HCT116 (cell line): ENCODE data around the gene DOK7. TPM values are rescaled to one million over a fixed set of nuclear protein-coding genes. Genes with fewer than 3 reads are reported as not detected.

Source experiments
- ATAC-seq: fragments of 200-7000 bp; cut with Tn5 transposase; 2 replicates; pipeline ENCODE4 v1.9.1; 2020; ENCODE audit warnings: mild to moderate bottlenecking, moderate library complexity
- BruUV-seq: library from RNA; stranded (reverse); fragments of 400-500 nt; replicated peaks from 2 replicates; lab custom pipeline; 2021; lab: Mats Ljungman, UMichigan
- CTCF ChIA-PET: fragments of 300-600 bp; sonication (Branson Sonifier 250); formaldehyde crosslinking; loops from one replicate; lab custom pipeline; 2021; ENCODE audit warnings: antibody characterized with exemption; lab: Charles Lee
- POLR2A ChIA-PET: fragments of 300-600, 350-600 bp; sonication (Branson Sonifier 250); formaldehyde crosslinking; loops from one replicate; lab custom pipeline; 2021; ENCODE audit warnings: antibody characterized with exemption; lab: Charles Lee
- RAD21 ChIA-PET, 2 experiments: fragments of 300-600 bp; sonication (Branson Sonifier 250); formaldehyde crosslinking; loops; one replicate each; lab custom pipeline; 2023; ENCODE audit warnings: low total read pairs in 2 of 2; ENCODE audit not compliant: uncharacterized antibody in 2 of 2, unreplicated experiment in 2 of 2, low non-redundant PET in 1 of 2; lab: Charles Lee
- DNase-seq: peaks from one replicate; pipeline ENCODE4 v3.0.0-alpha.2; 2010; ENCODE audit warnings: low read depth, low spot score
- H2AFZ ChIP-seq: fragments of 200-600 bp; shearing (Covaris generic), sonication (generic); 2 replicates; pipeline ENCODE4 v1.6.1; 2017; ENCODE audit warnings: low read depth, mixed run types, mixed read lengths, antibody characterized with exemption, low read length; ENCODE audit not compliant: poor library complexity, severe bottlenecking
- H3K27ac ChIP-seq: 2 replicates; pipeline ENCODE4 v1.5.1; 2012; ENCODE audit warnings: low read depth, low read length
- H3K27me3 ChIP-seq: fragments of 200-600 bp; sonication (generic); 2 replicates; pipeline ENCODE4 v1.6.1; 2016; ENCODE audit warnings: mixed run types, low read length, mixed read lengths; ENCODE audit not compliant: insufficient read depth
- H3K36me3 ChIP-seq, 2 experiments: fragments of 200-500 bp in 1 of 2; fragments of 200-600 bp in 1 of 2; sonication (Bioruptor generic) in 1 of 2; sonication (generic) in 1 of 2; 2 replicates each; pipeline versions ENCODE4 v1.5.1 to v1.6.1; 2014 to 2016; ENCODE audit warnings: low read length in 2 of 2, inconsistent platforms in 1 of 2, mixed read lengths in 1 of 2, mixed run types in 1 of 2; ENCODE audit not compliant: insufficient read depth in 2 of 2, control insufficient read depth in 1 of 2
- H3K4me1 ChIP-seq, 2 experiments: fragments of 200-600 bp in 1 of 2; sonication (generic) in 1 of 2; 2 replicates each; pipeline versions ENCODE4 v1.5.1 to v1.6.1; 2012 to 2017; ENCODE audit warnings: low read length in 2 of 2, inconsistent platforms in 1 of 2, mild to moderate bottlenecking in 1 of 2, mixed read lengths in 1 of 2, mixed run types in 1 of 2, moderate library complexity in 1 of 2; ENCODE audit not compliant: insufficient read depth in 2 of 2, control insufficient read depth in 1 of 2
- H3K4me2 ChIP-seq: fragments of 200-600 bp; sonication (generic); 2 replicates; pipeline ENCODE4 v1.6.1; 2017; ENCODE audit warnings: mixed run types, low read length, mixed read lengths
- H3K4me3 ChIP-seq, 2 experiments: fragments of 200-600 bp in 1 of 2; sonication (generic) in 1 of 2; replicated peaks in 1 of 2; 2 replicates each; pipeline ENCODE4 v1.5.1; 2011 to 2016; ENCODE audit warnings: low read length in 2 of 2, control low read depth in 1 of 2, low read depth in 1 of 2, mild to moderate bottlenecking in 1 of 2, mixed read lengths in 1 of 2, mixed run types in 1 of 2
- H3K79me2 ChIP-seq: fragments of 200-600 bp; sonication (generic); 2 replicates; pipeline ENCODE4 v1.6.1; 2017; ENCODE audit warnings: mild to moderate bottlenecking, mixed run types, low read length, moderate library complexity, mixed read lengths; ENCODE audit not compliant: insufficient read depth
- H3K9ac ChIP-seq: fragments of 200-600 bp; sonication (generic); 2 replicates; pipeline ENCODE4 v1.6.1; 2016; ENCODE audit warnings: low read length, mixed read lengths
- H3K9me2 ChIP-seq: fragments of 200-600 bp; sonication (generic), shearing (Covaris generic); 2 replicates; pipeline ENCODE4 v1.6.1; 2017; ENCODE audit warnings: mixed run types, mild to moderate bottlenecking, moderate library complexity; ENCODE audit not compliant: insufficient read depth
- H3K9me3 ChIP-seq, 2 experiments: fragments of 200-500 bp in 1 of 2; fragments of 200-600 bp in 1 of 2; sonication (Bioruptor generic) in 1 of 2; sonication (generic) in 1 of 2; 2 replicates each; pipeline ENCODE4 v1.6.1; 2014 to 2017; ENCODE audit warnings: low read length in 2 of 2, mixed read lengths in 2 of 2, inconsistent platforms in 1 of 2, low read depth in 1 of 2, mild to moderate bottlenecking in 1 of 2, mixed run types in 1 of 2, moderate library complexity in 1 of 2; ENCODE audit not compliant: control insufficient read depth in 1 of 2, insufficient read depth in 1 of 2
- H4K20me1 ChIP-seq: fragments of 200-600 bp; sonication (generic), shearing (Covaris generic); 2 replicates; pipeline ENCODE4 v1.6.1; 2017; ENCODE audit warnings: mixed run types, mild to moderate bottlenecking, moderate library complexity; ENCODE audit not compliant: insufficient read depth
- ELF1 ChIP-seq: IDR thresholded peaks from 2 replicates; pipeline ENCODE4 v1.6.1; 2012; ENCODE audit warnings: low read depth, borderline replicate concordance
- YY1 ChIP-seq: IDR thresholded peaks from 2 replicates; pipeline ENCODE4 v1.6.1; 2011; ENCODE audit warnings: low read length, low read depth, moderate library complexity, mild to moderate bottlenecking; ENCODE audit not compliant: insufficient replicate concordance; ENCODE audit errors: extremely low read depth
- intact Hi-C: fragments of 100-400 bp; cut with micrococcal nuclease; formaldehyde crosslinking; loops from 2 replicates; pipeline ENCODE4 v1.10.0; 2022
- total RNA-seq: library from RNA; stranded (reverse); gene quantifications from one replicate; pipeline ENCODE4 v1.2.1, GENCODE V29; 2021; ENCODE audit not compliant: unreplicated experiment
- TF ChIP-seq, protein P1 (sequence below): IDR thresholded peaks from 2 replicates; pipeline ENCODE4 v1.6.1; 2012
- TF ChIP-seq, protein P2 (sequence below), 3 experiments: fragments of 200-600 bp in 1 of 3; sonication (generic) in 1 of 3; IDR thresholded peaks in 2 of 3; conservative IDR thresholded peaks in 1 of 3; 2 replicates each; pipeline ENCODE4 v1.5.1; 2012 to 2017; ENCODE audit warnings: low read depth in 2 of 3, low read length in 2 of 3, antibody characterized with exemption in 1 of 3, borderline replicate concordance in 1 of 3, control low read depth in 1 of 3, mild to moderate bottlenecking in 1 of 3, mixed read lengths in 1 of 3, mixed run types in 1 of 3, moderate library complexity in 1 of 3; ENCODE audit not compliant: insufficient read depth in 1 of 3
- TF ChIP-seq, protein P3 (sequence below): IDR thresholded peaks from 2 replicates; pipeline ENCODE4 v1.6.1; 2012; ENCODE audit warnings: low read depth
- TF ChIP-seq, protein P4 (sequence below): IDR thresholded peaks from 2 replicates; pipeline ENCODE4 v1.6.1; 2011; ENCODE audit warnings: mild to moderate bottlenecking, low read length, moderate library complexity; ENCODE audit not compliant: insufficient replicate concordance; ENCODE audit errors: extremely low read depth
- TF ChIP-seq, protein P5 (sequence below): IDR thresholded peaks from 2 replicates; pipeline ENCODE4 v1.6.1; 2012

The DOK7 gene
- total RNA-seq, 1 experiment from 2014 or later: 2.4 TPM

GRCh38 chr4:3502941-3503936, 40.1 kb downstream of the DOK7 start:
- no peak for TF ChIP-seq ELF1
- TF ChIP-seq, protein P1, sequence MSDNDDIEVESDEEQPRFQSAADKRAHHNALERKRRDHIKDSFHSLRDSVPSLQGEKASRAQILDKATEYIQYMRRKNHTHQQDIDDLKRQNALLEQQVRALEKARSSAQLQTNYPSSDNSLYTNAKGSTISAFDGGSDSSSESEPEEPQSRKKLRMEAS: no peak
- TF ChIP-seq, protein P2, sequence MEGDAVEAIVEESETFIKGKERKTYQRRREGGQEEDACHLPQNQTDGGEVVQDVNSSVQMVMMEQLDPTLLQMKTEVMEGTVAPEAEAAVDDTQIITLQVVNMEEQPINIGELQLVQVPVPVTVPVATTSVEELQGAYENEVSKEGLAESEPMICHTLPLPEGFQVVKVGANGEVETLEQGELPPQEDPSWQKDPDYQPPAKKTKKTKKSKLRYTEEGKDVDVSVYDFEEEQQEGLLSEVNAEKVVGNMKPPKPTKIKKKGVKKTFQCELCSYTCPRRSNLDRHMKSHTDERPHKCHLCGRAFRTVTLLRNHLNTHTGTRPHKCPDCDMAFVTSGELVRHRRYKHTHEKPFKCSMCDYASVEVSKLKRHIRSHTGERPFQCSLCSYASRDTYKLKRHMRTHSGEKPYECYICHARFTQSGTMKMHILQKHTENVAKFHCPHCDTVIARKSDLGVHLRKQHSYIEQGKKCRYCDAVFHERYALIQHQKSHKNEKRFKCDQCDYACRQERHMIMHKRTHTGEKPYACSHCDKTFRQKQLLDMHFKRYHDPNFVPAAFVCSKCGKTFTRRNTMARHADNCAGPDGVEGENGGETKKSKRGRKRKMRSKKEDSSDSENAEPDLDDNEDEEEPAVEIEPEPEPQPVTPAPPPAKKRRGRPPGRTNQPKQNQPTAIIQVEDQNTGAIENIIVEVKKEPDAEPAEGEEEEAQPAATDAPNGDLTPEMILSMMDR (IDR thresholded peaks at IDR 0.05 in 2 of 3, conservative IDR thresholded peaks at IDR 0.05 in 1 of 3; ENCODE audit: borderline replicate concordance in 1 of 3, insufficient read depth in 1 of 3, low read depth in 2 of 3, low read length in 2 of 3): no peak
- TF ChIP-seq, protein P3, sequence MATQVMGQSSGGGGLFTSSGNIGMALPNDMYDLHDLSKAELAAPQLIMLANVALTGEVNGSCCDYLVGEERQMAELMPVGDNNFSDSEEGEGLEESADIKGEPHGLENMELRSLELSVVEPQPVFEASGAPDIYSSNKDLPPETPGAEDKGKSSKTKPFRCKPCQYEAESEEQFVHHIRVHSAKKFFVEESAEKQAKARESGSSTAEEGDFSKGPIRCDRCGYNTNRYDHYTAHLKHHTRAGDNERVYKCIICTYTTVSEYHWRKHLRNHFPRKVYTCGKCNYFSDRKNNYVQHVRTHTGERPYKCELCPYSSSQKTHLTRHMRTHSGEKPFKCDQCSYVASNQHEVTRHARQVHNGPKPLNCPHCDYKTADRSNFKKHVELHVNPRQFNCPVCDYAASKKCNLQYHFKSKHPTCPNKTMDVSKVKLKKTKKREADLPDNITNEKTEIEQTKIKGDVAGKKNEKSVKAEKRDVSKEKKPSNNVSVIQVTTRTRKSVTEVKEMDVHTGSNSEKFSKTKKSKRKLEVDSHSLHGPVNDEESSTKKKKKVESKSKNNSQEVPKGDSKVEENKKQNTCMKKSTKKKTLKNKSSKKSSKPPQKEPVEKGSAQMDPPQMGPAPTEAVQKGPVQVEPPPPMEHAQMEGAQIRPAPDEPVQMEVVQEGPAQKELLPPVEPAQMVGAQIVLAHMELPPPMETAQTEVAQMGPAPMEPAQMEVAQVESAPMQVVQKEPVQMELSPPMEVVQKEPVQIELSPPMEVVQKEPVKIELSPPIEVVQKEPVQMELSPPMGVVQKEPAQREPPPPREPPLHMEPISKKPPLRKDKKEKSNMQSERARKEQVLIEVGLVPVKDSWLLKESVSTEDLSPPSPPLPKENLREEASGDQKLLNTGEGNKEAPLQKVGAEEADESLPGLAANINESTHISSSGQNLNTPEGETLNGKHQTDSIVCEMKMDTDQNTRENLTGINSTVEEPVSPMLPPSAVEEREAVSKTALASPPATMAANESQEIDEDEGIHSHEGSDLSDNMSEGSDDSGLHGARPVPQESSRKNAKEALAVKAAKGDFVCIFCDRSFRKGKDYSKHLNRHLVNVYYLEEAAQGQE: no peak
- TF ChIP-seq, protein P4, sequence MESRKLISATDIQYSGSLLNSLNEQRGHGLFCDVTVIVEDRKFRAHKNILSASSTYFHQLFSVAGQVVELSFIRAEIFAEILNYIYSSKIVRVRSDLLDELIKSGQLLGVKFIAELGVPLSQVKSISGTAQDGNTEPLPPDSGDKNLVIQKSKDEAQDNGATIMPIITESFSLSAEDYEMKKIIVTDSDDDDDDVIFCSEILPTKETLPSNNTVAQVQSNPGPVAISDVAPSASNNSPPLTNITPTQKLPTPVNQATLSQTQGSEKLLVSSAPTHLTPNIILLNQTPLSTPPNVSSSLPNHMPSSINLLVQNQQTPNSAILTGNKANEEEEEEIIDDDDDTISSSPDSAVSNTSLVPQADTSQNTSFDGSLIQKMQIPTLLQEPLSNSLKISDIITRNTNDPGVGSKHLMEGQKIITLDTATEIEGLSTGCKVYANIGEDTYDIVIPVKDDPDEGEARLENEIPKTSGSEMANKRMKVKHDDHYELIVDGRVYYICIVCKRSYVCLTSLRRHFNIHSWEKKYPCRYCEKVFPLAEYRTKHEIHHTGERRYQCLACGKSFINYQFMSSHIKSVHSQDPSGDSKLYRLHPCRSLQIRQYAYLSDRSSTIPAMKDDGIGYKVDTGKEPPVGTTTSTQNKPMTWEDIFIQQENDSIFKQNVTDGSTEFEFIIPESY: no peak
- TF ChIP-seq YY1: no peak
- TF ChIP-seq, protein P5, sequence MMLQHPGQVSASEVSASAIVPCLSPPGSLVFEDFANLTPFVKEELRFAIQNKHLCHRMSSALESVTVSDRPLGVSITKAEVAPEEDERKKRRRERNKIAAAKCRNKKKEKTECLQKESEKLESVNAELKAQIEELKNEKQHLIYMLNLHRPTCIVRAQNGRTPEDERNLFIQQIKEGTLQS: no peak
- no TSS peak for BruUV-seq
- Histone ChIP-seq H3K36me3 (peaks cover 5 to 11% of the 10 kb centered on the region in 2 experiments; a peak in 3 of 4 replicates), H3K4me3 (no peak overlapping the region), H4K20me1 (no peaks in the 10 kb centered on the region), H3K27me3 (no peaks in the 10 kb centered on the region), H2AFZ (no peak overlapping the region), H3K79me2 (peaks cover 31% of the 10 kb centered on the region), H3K4me1 (no peaks in the 10 kb centered on the region), H3K27ac (no peak overlapping the region), H3K9me2 (no peaks in the 10 kb centered on the region), H3K9me3 (no peaks in the 10 kb centered on the region), H3K9ac (no peak overlapping the region), H3K4me2 (no peak overlapping the region)
- ChIA-PET CTCF (no interaction called here), POLR2A (no interaction called here), RAD21 (no interaction called here)
- ATAC-seq: no peak
- intact Hi-C loops: no loop called here
- no peak for DNase-seq
